Measurements from ENCODE around the gene KRTAP16-1. TPM values are rescaled to one million over a fixed set of nuclear protein-coding genes. Genes with fewer than 3 reads are reported as not detected.
"Not testable (repeated sequence)": the region's sequence is repeated elsewhere in the genome, so short reads cannot be mapped to it uniquely, and the experiment has no call there.

The KRTAP16-1 gene
- total RNA-seq, 3 donors from 2014 or later = not detected

GRCh38 chr17:41347869-41348760 is 39.0 kb upstream of the KRTAP16-1 start:
- DNase-seq (ENCODE audit: low spot score in 2 of 2) = no peak
- peaks cover 0 to 7% of the 10 kb centered on the region in 2 donors for H3K4me1 ChIP-seq
- TF ChIP-seq POLR2AphosphoS5 (IDR thresholded peaks at IDR 0.05) (no peak), POLR2A (IDR thresholded peaks at IDR 0.05) (no peak)
- TF ChIP-seq, protein P1, sequence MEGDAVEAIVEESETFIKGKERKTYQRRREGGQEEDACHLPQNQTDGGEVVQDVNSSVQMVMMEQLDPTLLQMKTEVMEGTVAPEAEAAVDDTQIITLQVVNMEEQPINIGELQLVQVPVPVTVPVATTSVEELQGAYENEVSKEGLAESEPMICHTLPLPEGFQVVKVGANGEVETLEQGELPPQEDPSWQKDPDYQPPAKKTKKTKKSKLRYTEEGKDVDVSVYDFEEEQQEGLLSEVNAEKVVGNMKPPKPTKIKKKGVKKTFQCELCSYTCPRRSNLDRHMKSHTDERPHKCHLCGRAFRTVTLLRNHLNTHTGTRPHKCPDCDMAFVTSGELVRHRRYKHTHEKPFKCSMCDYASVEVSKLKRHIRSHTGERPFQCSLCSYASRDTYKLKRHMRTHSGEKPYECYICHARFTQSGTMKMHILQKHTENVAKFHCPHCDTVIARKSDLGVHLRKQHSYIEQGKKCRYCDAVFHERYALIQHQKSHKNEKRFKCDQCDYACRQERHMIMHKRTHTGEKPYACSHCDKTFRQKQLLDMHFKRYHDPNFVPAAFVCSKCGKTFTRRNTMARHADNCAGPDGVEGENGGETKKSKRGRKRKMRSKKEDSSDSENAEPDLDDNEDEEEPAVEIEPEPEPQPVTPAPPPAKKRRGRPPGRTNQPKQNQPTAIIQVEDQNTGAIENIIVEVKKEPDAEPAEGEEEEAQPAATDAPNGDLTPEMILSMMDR (IDR thresholded peaks at IDR 0.05) = no peak
- H3K9me3 ChIP-seq = no peaks in the 10 kb centered on the region
- no peaks in the 10 kb centered on the region for H3K36me3 ChIP-seq
- peak overlapping the region; percentile 27 to 38 for H3K27ac ChIP-seq
- intact Hi-C loops (cut with DNase I; ENCODE audit: low total_unique reads) = no loop called here
- H3K4me3 ChIP-seq = no peak overlapping the region
- H3K27me3 ChIP-seq = no peaks in the 10 kb centered on the region

DNA sequence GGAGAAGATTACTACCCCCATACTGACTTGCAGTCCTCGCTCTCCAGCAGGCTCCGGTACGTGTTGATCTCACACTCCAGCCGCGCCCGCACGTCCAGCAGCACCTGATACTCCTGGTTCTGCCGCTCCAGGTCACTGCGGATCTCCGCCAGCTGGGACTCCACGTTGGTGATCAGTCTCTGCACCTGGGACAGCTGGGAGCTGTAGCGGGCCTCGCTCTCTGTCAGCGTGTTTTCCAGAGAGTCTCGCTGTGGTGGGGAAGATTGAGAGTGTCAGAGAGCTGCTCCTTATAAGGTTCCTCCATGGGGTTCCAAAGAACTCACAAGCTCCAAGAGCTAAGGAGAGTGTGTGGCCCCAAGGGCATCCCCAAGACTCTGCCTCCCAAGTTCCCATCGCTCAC is 37.3 kb upstream of the KRTAP16-1 start:
- H3K4me3 ChIP-seq; DNase-seq (ENCODE audit: low spot score in 2 of 2); H3K4me1 ChIP-seq; H3K27me3 ChIP-seq; intact Hi-C loops (cut with DNase I; ENCODE audit: low total_unique reads); H3K36me3 ChIP-seq: not testable (repeated sequence)
- peaks cover 7 to 16% of the 10 kb centered on the region in 2 donors for H3K9me3 ChIP-seq
- H3K27ac ChIP-seq = peak overlapping the region; percentile 27 to 54

DNA sequence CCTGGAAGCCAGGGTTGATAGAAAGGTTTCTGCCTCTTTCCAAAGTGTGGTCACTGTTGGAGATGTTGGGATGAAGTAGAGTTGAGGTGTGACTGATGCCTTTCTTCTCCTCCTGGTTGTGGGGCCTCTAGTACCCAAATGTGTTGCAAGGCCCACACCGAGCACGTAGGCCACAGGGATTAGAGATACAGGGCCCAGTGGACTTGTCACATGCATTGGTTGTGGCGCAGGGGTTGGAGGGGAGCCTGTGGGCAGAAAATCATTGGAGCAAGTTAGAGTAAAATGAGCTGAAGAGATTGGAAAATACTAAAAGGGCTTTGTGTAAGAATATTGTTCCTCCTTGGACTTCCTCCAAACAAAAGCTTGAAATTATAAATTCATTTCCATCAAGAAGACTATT is 36.9 kb upstream of the KRTAP16-1 start:
- TF ChIP-seq, protein P1 (IDR thresholded peaks at IDR 0.05) = no peak
- no peak for TF ChIP-seq POLR2A (IDR thresholded peaks at IDR 0.05)
- TF ChIP-seq POLR2AphosphoS5 (IDR thresholded peaks at IDR 0.05) = no peak
- Histone ChIP-seq H3K36me3 (no peaks in the 10 kb centered on the region), H3K27ac (peak overlapping the region; percentile 27 to 54), H3K4me3 (no peak overlapping the region), H3K4me1 (peaks cover 0 to 7% of the 10 kb centered on the region in 2 donors), H3K9me3 (peaks cover 7 to 17% of the 10 kb centered on the region in 2 donors), H3K27me3 (no peaks in the 10 kb centered on the region)
- intact Hi-C loops (cut with DNase I; ENCODE audit: low total_unique reads) = no loop called here
- DNase-seq (ENCODE audit: low spot score in 2 of 2) = no peak

GRCh38 chr17:41343029-41343428 is 33.9 kb upstream of the KRTAP16-1 start:
- H3K27me3 ChIP-seq = no peaks in the 10 kb centered on the region
- no peak for DNase-seq (ENCODE audit: low spot score in 2 of 2)
- no peaks in the 10 kb centered on the region for H3K36me3 ChIP-seq
- intact Hi-C loops (cut with DNase I; ENCODE audit: low total_unique reads) = no loop called here
- TF ChIP-seq, protein P1 (IDR thresholded peaks at IDR 0.05) = no peak
- no peak overlapping the region for H3K4me3 ChIP-seq
- H3K4me1 ChIP-seq = peaks cover 0 to 14% of the 10 kb centered on the region in 2 donors
- H3K27ac ChIP-seq = no peak overlapping the region
- H3K9me3 ChIP-seq = peaks cover 7 to 17% of the 10 kb centered on the region in 2 donors

GRCh38 chr17:41340934-41341861 is 32.1 kb upstream of the KRTAP16-1 start:
- no peaks in the 10 kb centered on the region for H3K27me3 ChIP-seq
- no peaks in the 10 kb centered on the region for H3K36me3 ChIP-seq
- H3K4me1 ChIP-seq = peaks cover 0 to 14% of the 10 kb centered on the region in 2 donors
- H3K27ac ChIP-seq = peak overlapping the region in 1 of 2 donors; percentile 80
- DNase-seq (ENCODE audit: low spot score in 2 of 2) = no peak
- no peak for TF ChIP-seq POLR2A (IDR thresholded peaks at IDR 0.05)
- TF ChIP-seq POLR2AphosphoS5 (IDR thresholded peaks at IDR 0.05) = no peak
- TF ChIP-seq, protein P1 (IDR thresholded peaks at IDR 0.05) = no peak
- intact Hi-C loops (cut with DNase I; ENCODE audit: low total_unique reads) = no loop called here
- H3K9me3 ChIP-seq = peaks cover 7 to 17% of the 10 kb centered on the region in 2 donors
- H3K4me3 ChIP-seq = no peak overlapping the region
